ENCODE results near the gene MTFMT.

MTFMT gene

DNA sequence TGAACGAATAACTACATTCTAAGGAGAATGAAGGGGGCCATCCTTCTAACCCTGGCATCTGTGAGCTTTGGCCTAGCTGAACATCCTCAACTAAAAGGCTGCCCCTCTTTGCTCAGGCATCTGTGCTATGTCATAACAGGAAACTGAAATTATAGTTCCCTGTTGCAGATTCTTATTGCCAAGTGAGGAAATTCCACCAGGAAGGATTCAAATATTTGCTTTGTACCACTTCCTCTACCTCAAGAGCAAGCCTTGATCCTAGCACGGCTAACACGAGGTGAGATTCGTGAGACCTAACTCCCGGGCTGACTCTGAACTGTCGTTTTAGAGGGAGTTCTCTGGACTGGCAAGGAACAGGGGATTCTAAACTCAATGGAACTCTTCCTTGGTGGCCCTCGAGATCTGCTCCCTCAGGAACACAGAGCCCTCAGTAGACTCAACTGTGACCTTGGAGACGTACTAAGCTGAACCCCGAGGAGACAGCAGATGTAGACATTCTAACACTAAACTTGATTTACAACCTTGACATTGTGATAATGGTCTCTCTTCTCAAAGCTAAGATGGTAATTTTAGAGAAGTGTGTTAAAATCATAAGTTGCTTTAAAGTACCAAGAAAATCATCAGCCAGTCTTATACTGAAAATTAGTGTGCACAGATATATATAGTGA lies 43.9 kb downstream of the MTFMT start:
- peak; percentile 11 to 86 for DNase-seq (ENCODE audit: low read depth in 1 of 2, low spot score in 1 of 2)
- no peak for TF ChIP-seq JUND (IDR thresholded peaks at IDR 0.05; ENCODE audit: low read depth)
- in situ Hi-C loops (cut with HindIII; ENCODE audit: low pct_unique_long_range_greater_than_20kb, low sequenced_read_pairs): no loop called here

DNA sequence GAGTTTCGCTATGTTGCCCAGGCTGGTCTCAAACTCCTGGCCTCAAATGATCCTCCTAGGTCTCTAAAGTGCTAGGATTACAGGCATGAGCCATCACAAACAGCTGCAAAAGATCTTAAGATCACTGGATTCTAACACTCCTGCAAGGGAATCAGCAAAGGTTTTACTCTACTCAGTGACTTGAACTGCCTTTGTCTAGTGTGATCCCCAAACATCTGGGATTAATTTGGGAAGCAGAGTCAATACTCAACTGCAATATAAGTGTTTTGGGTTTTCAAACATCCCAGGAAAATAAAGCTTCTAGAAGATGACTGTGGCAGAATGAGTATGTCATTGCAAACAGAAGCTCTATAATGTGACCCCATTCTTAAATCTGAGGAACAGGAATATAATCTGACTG lies 47.0 kb downstream of the MTFMT start:
- TF ChIP-seq JUND (IDR thresholded peaks at IDR 0.05; ENCODE audit: low read depth): no peak
- in situ Hi-C loops (cut with HindIII; ENCODE audit: low pct_unique_long_range_greater_than_20kb, low sequenced_read_pairs): no loop called here
- no peak for DNase-seq (ENCODE audit: low read depth in 1 of 2, low spot score in 1 of 2)

DNA sequence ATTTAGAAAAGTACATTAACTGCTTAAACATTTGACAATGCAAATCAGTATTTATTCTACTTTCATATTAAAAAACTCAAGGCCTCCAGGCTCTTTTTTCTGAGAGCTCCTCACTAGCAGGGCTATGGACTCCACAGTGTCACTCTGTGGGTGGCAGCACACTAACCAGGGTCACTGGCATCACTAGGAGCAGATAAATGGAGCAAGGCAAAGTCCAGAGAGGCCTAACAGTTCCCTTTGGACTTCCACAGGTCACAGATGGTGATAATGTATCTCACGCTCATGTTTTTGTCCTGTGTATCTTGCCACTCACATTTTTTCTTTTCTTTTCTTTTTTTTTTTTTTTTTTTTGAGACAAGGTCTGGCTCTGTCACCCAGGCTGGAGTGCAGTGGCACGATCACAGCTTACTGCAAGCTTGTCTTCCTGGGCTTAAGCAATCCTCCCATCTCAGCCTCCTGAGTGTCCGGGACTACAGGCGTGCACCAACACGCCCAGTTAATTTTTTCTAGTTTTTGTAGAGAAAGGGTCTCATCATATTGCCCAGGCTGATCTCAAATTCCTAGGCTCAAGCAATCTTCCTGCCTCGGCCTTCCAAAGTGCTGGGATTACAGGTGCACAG lies 47.5 kb downstream of the MTFMT start:
- no peak for TF ChIP-seq JUND (IDR thresholded peaks at IDR 0.05; ENCODE audit: low read depth)
- DNase-seq (ENCODE audit: low read depth in 1 of 2, low spot score in 1 of 2): no peak
- in situ Hi-C loops (cut with HindIII; ENCODE audit: low pct_unique_long_range_greater_than_20kb, low sequenced_read_pairs): no loop called here

DNA sequence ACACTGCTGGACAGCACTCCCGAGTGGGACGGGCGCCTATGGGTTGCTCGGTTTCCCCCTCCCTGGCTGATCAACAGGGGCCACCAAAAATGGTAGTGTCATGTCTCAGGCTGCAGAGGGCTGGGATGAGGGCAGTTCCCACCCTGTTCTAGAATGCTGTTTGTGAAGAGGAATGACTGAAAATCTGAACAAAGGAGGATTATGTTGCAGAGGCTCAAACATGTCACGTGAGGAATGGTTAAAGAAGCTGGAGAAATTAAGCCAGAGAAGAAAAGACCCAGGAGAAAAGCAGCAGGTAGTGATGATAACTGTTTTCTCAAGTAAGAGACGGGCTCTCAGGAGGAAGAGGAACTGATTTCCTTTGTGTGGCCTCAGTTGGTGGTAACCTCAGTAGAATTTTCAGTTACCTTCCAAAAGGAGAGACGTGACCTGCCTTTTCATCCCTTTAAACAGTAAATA lies 50.2 kb downstream of the MTFMT start:
- in situ Hi-C loops (cut with HindIII; ENCODE audit: low pct_unique_long_range_greater_than_20kb, low sequenced_read_pairs): no loop called here
- no peak for DNase-seq (ENCODE audit: low read depth in 1 of 2, low spot score in 1 of 2)
- TF ChIP-seq JUND (IDR thresholded peaks at IDR 0.05; ENCODE audit: low read depth): no peak

DNA sequence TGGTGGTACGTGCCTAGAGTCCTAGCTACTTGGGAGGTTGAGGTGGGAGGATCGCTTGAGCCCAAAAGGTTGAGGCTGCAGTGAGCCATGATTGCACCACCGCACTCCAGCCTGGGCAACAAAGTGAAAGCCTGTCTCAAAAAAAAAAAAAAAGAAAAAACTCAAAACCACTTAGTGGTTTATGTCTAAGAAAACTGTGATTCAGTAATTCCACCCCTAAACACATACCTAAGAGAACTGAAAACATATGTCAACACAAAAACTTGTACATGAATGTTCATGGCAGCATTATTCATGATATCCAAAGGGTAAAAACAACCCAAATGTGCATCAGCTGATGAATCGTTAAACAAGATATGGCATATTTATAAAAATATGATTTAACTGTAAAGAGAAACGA lies 54.0 kb downstream of the MTFMT start:
- no peak for TF ChIP-seq JUND (IDR thresholded peaks at IDR 0.05; ENCODE audit: low read depth)
- DNase-seq (ENCODE audit: low read depth in 1 of 2, low spot score in 1 of 2): no peak
- in situ Hi-C loops (cut with HindIII; ENCODE audit: low pct_unique_long_range_greater_than_20kb, low sequenced_read_pairs): no loop called here

DNA sequence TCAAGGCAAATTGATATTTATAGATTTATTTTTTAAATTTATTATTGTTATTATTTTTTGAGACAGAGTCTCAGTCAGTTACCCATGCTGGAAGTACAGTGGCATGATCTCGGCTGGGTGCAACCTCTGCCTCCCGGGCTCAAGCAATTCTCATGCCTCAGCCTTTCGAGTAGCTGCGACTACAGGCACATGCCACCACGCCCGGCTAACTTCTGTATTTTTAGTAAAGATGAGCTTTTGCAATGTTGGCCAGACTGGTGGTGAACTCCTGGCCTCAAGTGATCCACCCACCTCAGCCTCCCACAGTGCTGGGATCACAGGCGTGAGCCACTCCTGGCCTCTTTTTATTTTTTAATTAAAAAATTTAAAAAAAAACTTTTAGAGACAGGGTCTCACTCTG lies 58.7 kb downstream of the MTFMT start:
- no peak for DNase-seq (ENCODE audit: low read depth in 1 of 2, low spot score in 1 of 2)
- no peak for TF ChIP-seq JUND (IDR thresholded peaks at IDR 0.05; ENCODE audit: low read depth)
- in situ Hi-C loops (cut with HindIII; ENCODE audit: low pct_unique_long_range_greater_than_20kb, low sequenced_read_pairs): no loop called here

- in situ Hi-C loops (cut with HindIII; ENCODE audit: low pct_unique_long_range_greater_than_20kb, low sequenced_read_pairs): no loop called here
- TF ChIP-seq JUND (IDR thresholded peaks at IDR 0.05; ENCODE audit: low read depth): no peak
- no peak for DNase-seq (ENCODE audit: low read depth in 1 of 2, low spot score in 1 of 2)
Observed at GRCh38 chr15:64969401-64969800, 60.0 kb downstream of the MTFMT start.

DNA sequence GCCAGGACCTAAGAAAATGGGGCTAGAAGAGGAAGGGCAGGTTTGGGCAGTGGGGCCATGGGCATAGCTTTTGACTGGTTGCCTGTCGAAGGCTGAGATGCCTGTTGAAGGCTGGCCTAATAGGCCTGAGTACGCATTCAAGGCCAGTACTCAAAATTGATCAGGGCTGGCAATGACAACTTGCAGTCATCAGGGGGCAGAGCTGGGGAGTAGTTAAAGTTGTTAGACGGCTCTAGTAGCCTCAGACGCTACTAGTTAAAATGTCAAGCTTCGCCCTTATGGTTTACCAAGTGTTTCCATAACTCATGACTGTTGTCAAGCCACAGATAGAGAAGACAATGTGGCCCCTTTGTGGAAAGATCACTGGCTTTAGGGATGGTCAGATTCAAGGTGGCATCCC lies 68.4 kb downstream of the MTFMT start:
- no peak for TF ChIP-seq JUND (IDR thresholded peaks at IDR 0.05; ENCODE audit: low read depth)
- DNase-seq (ENCODE audit: low read depth in 1 of 2, low spot score in 1 of 2): no peak
- in situ Hi-C loops (cut with HindIII; ENCODE audit: low pct_unique_long_range_greater_than_20kb, low sequenced_read_pairs): no loop called here

GRCh38 chr15:64960153-64960552 lies 69.3 kb downstream of the MTFMT start:
- no peak for TF ChIP-seq JUND (IDR thresholded peaks at IDR 0.05; ENCODE audit: low read depth)
- in situ Hi-C loops (cut with HindIII; ENCODE audit: low pct_unique_long_range_greater_than_20kb, low sequenced_read_pairs): no loop called here
- no peak for DNase-seq (ENCODE audit: low read depth in 1 of 2, low spot score in 1 of 2)

GRCh38 chr15:64959128-64959527 lies 70.3 kb downstream of the MTFMT start:
- in situ Hi-C loops (cut with HindIII; ENCODE audit: low pct_unique_long_range_greater_than_20kb, low sequenced_read_pairs): no loop called here
- no peak for TF ChIP-seq JUND (IDR thresholded peaks at IDR 0.05; ENCODE audit: low read depth)
- DNase-seq (ENCODE audit: low read depth in 1 of 2, low spot score in 1 of 2): no peak

- DNase-seq (ENCODE audit: low read depth in 1 of 2, low spot score in 1 of 2): no peak
- no peak for TF ChIP-seq JUND (IDR thresholded peaks at IDR 0.05; ENCODE audit: low read depth)
- in situ Hi-C loops (cut with HindIII; ENCODE audit: low pct_unique_long_range_greater_than_20kb, low sequenced_read_pairs): no loop called here
Observed at GRCh38 chr15:64954395-64954794, 75.0 kb downstream of the MTFMT start.

DNA sequence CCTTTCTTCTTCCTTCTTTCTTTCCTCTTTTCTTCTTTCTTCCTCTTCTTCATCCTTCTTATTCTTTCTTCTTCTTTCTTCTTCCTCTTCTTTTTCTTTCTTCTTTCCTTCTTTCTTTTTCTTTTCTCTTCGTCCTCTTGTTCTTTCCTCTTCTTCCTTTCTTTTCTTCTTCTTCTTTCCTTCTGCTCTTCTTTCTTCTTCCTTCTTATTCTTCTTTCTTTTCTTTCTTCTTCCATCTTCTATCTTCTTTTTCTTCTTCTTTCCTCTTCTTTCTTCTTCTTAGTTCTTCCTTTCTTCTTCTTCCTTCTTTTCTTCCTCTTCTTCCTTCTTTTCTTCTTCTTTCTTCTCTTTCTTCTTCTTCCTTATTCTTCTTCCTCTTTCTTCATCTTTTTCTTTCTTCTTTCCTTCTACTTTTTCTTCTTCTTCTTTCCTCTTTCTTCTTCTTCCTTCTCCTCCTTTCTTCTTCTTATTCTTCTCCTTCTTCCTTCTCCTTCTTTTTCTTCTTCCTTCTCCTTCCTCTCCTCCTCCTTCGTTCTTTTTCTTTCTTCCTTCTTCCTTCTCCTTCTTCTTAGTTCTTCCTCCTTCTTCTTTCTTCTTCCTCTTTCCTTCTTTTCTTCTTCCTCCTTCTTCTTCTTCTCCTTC lies 77.5 kb downstream of the MTFMT start:
- TF ChIP-seq JUND (IDR thresholded peaks at IDR 0.05; ENCODE audit: low read depth): no peak
- DNase-seq (ENCODE audit: low read depth in 1 of 2, low spot score in 1 of 2): no peak
- in situ Hi-C loops (cut with HindIII; ENCODE audit: low pct_unique_long_range_greater_than_20kb, low sequenced_read_pairs): no loop called here
